Endothelial cell of umbilical vein (primary cell): Measurements from ENCODE around the gene HYAL1. TPM values are rescaled to one million over a fixed set of nuclear protein-coding genes. Genes with fewer than 3 reads are reported as not detected.

Experiments used
- BruUV-seq: library from RNA; stranded (reverse); fragments of 400-500 nt; replicated peaks from 2 replicates; lab custom pipeline; 2021; lab: Mats Ljungman, UMichigan
- CTCF ChIA-PET: fragments of 300-600, 350-600 bp; sonication (Branson Sonifier 250); formaldehyde crosslinking; loops from one replicate; lab custom pipeline; 2021; ENCODE audit warnings: antibody characterized with exemption, inconsistent platforms; lab: Charles Lee
- POLR2A ChIA-PET: fragments of 300-600, 350-600 bp; sonication (Branson Sonifier 250); formaldehyde crosslinking; loops from one replicate; lab custom pipeline; 2021; ENCODE audit warnings: antibody characterized with exemption, inconsistent platforms; lab: Charles Lee
- DNase-seq: peaks from one replicate; pipeline ENCODE4 v3.0.0-alpha.2; 2011; ENCODE audit warnings: low read depth, low spot score
- FAIRE-seq: peaks from 2 replicates; lab custom pipeline; 2011; peaks lifted over from hg19 to GRCh38; lab: Jason Lieb, UNC
- H2AFZ ChIP-seq: 2 replicates; pipeline ENCODE4 v1.6.0; 2012; ENCODE audit warnings: low read depth, low read length, control low read depth, inconsistent platforms
- H3K27ac ChIP-seq: 2 replicates; pipeline ENCODE4 v1.5.1; 2011; ENCODE audit warnings: low read depth, mild to moderate bottlenecking, control low read depth, low read length, moderate library complexity; ENCODE audit not compliant: insufficient read depth
- H3K27me3 ChIP-seq, 2 experiments: 2 replicates each; pipeline versions ENCODE4 v1.6.0 to v1.6.1; 2011; ENCODE audit warnings: low read length in 2 of 2, mixed read lengths in 1 of 2; ENCODE audit not compliant: control insufficient read depth in 2 of 2, insufficient read depth in 2 of 2
- H3K36me3 ChIP-seq, 2 experiments: 2 replicates in 1 of 2; 3 replicates in 1 of 2; pipeline ENCODE4 v1.5.1; 2011; ENCODE audit warnings: low read length in 2 of 2, mild to moderate bottlenecking in 1 of 2, moderate library complexity in 1 of 2; ENCODE audit not compliant: control insufficient read depth in 2 of 2, insufficient read depth in 2 of 2; ENCODE audit errors: extremely low read depth in 1 of 2
- H3K4me1 ChIP-seq: 3 replicates; pipeline ENCODE4 v1.5.1; 2011; ENCODE audit warnings: mild to moderate bottlenecking, low read length; ENCODE audit not compliant: control insufficient read depth, insufficient read depth; ENCODE audit errors: extremely low read depth
- H3K4me2 ChIP-seq: 2 replicates; pipeline ENCODE4 v1.6.1; 2011; ENCODE audit warnings: low read length, control low read depth, mixed read lengths; ENCODE audit not compliant: insufficient read depth
- H3K4me3 ChIP-seq, 3 experiments: fragments of 200-600 bp in 1 of 3; sonication (generic), shearing (Covaris generic) in 1 of 3; replicated peaks in 1 of 3; 2 replicates each; pipeline ENCODE4 v1.5.1; 2011 to 2016; ENCODE audit warnings: control low read depth in 3 of 3, low read length in 3 of 3, mild to moderate bottlenecking in 2 of 3, inconsistent platforms in 1 of 3, low read depth in 1 of 3, moderate library complexity in 1 of 3; ENCODE audit not compliant: insufficient read depth in 1 of 3
- H3K79me2 ChIP-seq: 2 replicates; pipeline ENCODE4 v1.6.0; 2012; ENCODE audit warnings: low read length, inconsistent platforms; ENCODE audit not compliant: control insufficient read depth, insufficient read depth
- H3K9ac ChIP-seq: replicated peaks from 2 replicates; pipeline ENCODE3; 2011; ENCODE audit warnings: low read length, control low read depth; ENCODE audit not compliant: insufficient read depth; ENCODE audit errors: extremely low read depth
- H3K9me1 ChIP-seq: replicated peaks from 3 replicates; pipeline ENCODE4 v1.6.0; 2011; ENCODE audit warnings: mild to moderate bottlenecking, low read length; ENCODE audit not compliant: control insufficient read depth, insufficient read depth; ENCODE audit errors: extremely low read depth
- H3K9me3 ChIP-seq: replicated peaks from 2 replicates; pipeline ENCODE4 v1.5.1; 2012; ENCODE audit warnings: low read length, inconsistent platforms; ENCODE audit not compliant: control insufficient read depth, insufficient read depth
- H4K20me1 ChIP-seq: replicated peaks from 2 replicates; pipeline ENCODE3; 2011; ENCODE audit warnings: mild to moderate bottlenecking, low read length; ENCODE audit not compliant: control insufficient read depth, insufficient read depth; ENCODE audit errors: extremely low read depth
- EZH2 ChIP-seq: IDR thresholded peaks from 2 replicates; pipeline ENCODE4 v1.6.1; 2012; ENCODE audit warnings: borderline replicate concordance, low read depth, mild to moderate bottlenecking, moderate library complexity, low read length, inconsistent platforms; ENCODE audit not compliant: severe bottlenecking
- FOS ChIP-seq: IDR thresholded peaks from 2 replicates; pipeline ENCODE4 v1.6.1; 2011; ENCODE audit warnings: mild to moderate bottlenecking, low read length, moderate library complexity, borderline replicate concordance; ENCODE audit not compliant: insufficient read depth
- GATA2 ChIP-seq: IDR thresholded peaks from 2 replicates; pipeline ENCODE4 v1.7.0; 2011; ENCODE audit warnings: low read depth, mild to moderate bottlenecking, moderate library complexity, mixed read lengths, low read length; ENCODE audit not compliant: insufficient read length, insufficient read depth
- JUN ChIP-seq: IDR thresholded peaks from 2 replicates; pipeline ENCODE4 v1.6.1; 2011; ENCODE audit warnings: borderline replicate concordance, low read depth; ENCODE audit not compliant: insufficient read length, insufficient read depth
- MYC ChIP-seq: IDR thresholded peaks from one replicate; pipeline ENCODE4 v1.6.1; 2011; ENCODE audit warnings: mild to moderate bottlenecking, low read depth, low read length
- POLR2A ChIP-seq: IDR thresholded peaks from 2 replicates; pipeline ENCODE4 v1.6.1; 2012; ENCODE audit warnings: low read depth, mild to moderate bottlenecking, control low read depth, low read length
- POLR2AphosphoS5 ChIP-seq: IDR thresholded peaks from 2 replicates; pipeline ENCODE4 v1.6.1; 2012; ENCODE audit warnings: low read depth, mild to moderate bottlenecking, control low read depth, low read length, moderate library complexity; ENCODE audit not compliant: insufficient read depth
- dilution Hi-C: fragments of 300-500 bp; cut with MboI; formaldehyde crosslinking; loops from one replicate; pipeline ENCODE4 v1.15.0; 2019; ENCODE audit warnings: low sequenced_read_pairs; ENCODE audit not compliant: extremely low pct_ligation_motif_present
- intact Hi-C: fragments of 100-400 bp; cut with micrococcal nuclease; formaldehyde crosslinking; loops from one replicate; pipeline ENCODE4 v1.10.0; 2022
- polyA plus RNA-seq, 4 experiments: library from polyadenylated mRNA; depleted of rRNA in 3 of 4; stranded (reverse) in 3 of 4; unstranded in 1 of 4; fragments of >200 nt; gene quantifications; 2 replicates each; pipeline versions ENCODE4 v1.2.1 to v1.2.3, GENCODE V29; 2011 to 2012; ENCODE audit warnings: missing spikeins in 1 of 4
- total RNA-seq: library from RNA; stranded (reverse); gene quantifications from 2 replicates; pipeline ENCODE4 v1.2.3, GENCODE V29; 2021
- TF ChIP-seq, protein P1 (sequence below): IDR thresholded peaks from 2 replicates; pipeline ENCODE4 v1.6.1; 2011; ENCODE audit not compliant: insufficient read depth, insufficient read length
- TF ChIP-seq, protein P2 (sequence below), 2 donors: IDR thresholded peaks; 1 replicate in 1 of 2; 2 replicates in 1 of 2; pipeline ENCODE4 v1.5.1; 2011; ENCODE audit warnings: low read length in 2 of 2, mild to moderate bottlenecking in 2 of 2, moderate library complexity in 2 of 2, control low read depth in 1 of 2, inconsistent platforms in 1 of 2, low read depth in 1 of 2; ENCODE audit not compliant: insufficient read depth in 1 of 2; ENCODE audit errors: extremely low read depth in 1 of 2

Gene HYAL1
- total and polyA plus RNA-seq, 2 donors (not counting 3 experiments of a cell fraction or from before 2014, with no cell fraction given), result 2.2 to 3.3 TPM

DNA sequence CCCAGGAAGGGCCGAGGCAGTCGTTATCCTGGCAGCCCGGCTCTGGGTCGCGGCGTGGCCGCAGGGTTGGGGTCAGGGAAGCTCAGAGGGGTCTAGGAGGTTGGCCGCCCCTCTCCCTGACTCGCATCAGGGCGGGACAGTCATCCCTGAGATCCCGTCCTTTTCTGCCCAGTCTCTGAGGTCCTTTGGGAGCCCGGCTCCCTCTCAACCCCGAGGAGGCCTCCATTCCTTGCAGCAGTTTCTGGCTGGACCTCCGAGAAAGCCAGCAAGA lies 18.7 kb upstream of the HYAL1 start:
- peaks cover 10 to 36% of the 10 kb centered on the region in 2 experiments for H3K36me3 ChIP-seq
- no peak for FAIRE-seq
- dilution Hi-C loops, result no loop called here
- DNase-seq, result no peak
- peaks cover 60% of the 10 kb centered on the region for H3K4me1 ChIP-seq
- H3K4me2 ChIP-seq, result peak overlapping the region; percentile 75
- POLR2A ChIA-PET, result interaction anchor here (5.1 kb wide), 1 partner anchor 14 kb away, joined by 38 read pairs; no protein-coding TSS in a partner anchor
- H3K4me3 ChIP-seq, result peak overlapping the region; percentile 31 to 89 (median 62)
- CTCF ChIA-PET, result interaction anchor here (1.0 to 4.3 kb wide), 4 partner anchors 14 to 220 kb away, joined by 4 to 66 read pairs (median 23); partner anchors contain the start of genes HYAL3 and NAA80
- TSS peak; percentile 69 for BruUV-seq
- intact Hi-C loops, result loop anchor here (1.0 to 2.0 kb wide), 2 partner anchors 30 to 155 kb away; partner anchors contain the start of gene IFRD2
- H3K9me3 ChIP-seq, result no peaks in the 10 kb centered on the region
- no peaks in the 10 kb centered on the region for H4K20me1 ChIP-seq
- peak overlapping the region; percentile 99 for H3K27ac ChIP-seq
- H3K9me1 ChIP-seq, result no peaks in the 10 kb centered on the region
- no peak overlapping the region for H2AFZ ChIP-seq
- peak overlapping the region; percentile 88 for H3K9ac ChIP-seq
- H3K27me3 ChIP-seq, result no peaks in the 10 kb centered on the region
- TF ChIP-seq EZH2, result no peak
- TF ChIP-seq FOS, result no peak
- TF ChIP-seq MYC, result no peak
- TF ChIP-seq POLR2A, result peak; percentile 59
- peak; percentile 12 for TF ChIP-seq POLR2AphosphoS5
- TF ChIP-seq, protein P1, sequence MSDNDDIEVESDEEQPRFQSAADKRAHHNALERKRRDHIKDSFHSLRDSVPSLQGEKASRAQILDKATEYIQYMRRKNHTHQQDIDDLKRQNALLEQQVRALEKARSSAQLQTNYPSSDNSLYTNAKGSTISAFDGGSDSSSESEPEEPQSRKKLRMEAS, result no peak
- no peak for TF ChIP-seq GATA2
- TF ChIP-seq JUN, result no peak
- TF ChIP-seq, protein P2, sequence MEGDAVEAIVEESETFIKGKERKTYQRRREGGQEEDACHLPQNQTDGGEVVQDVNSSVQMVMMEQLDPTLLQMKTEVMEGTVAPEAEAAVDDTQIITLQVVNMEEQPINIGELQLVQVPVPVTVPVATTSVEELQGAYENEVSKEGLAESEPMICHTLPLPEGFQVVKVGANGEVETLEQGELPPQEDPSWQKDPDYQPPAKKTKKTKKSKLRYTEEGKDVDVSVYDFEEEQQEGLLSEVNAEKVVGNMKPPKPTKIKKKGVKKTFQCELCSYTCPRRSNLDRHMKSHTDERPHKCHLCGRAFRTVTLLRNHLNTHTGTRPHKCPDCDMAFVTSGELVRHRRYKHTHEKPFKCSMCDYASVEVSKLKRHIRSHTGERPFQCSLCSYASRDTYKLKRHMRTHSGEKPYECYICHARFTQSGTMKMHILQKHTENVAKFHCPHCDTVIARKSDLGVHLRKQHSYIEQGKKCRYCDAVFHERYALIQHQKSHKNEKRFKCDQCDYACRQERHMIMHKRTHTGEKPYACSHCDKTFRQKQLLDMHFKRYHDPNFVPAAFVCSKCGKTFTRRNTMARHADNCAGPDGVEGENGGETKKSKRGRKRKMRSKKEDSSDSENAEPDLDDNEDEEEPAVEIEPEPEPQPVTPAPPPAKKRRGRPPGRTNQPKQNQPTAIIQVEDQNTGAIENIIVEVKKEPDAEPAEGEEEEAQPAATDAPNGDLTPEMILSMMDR (IDR thresholded peaks at IDR 0.05; ENCODE audit: extremely low read depth in 1 of 2, insufficient read depth in 1 of 2, low read depth in 1 of 2, low read length in 2 of 2), result no peak
- peaks cover 49% of the 10 kb centered on the region for H3K79me2 ChIP-seq
